D341Med (cell line): ENCODE measurements around the gene ZNF667.

ENCODE experiments used
- DNase-seq: peaks from one replicate; pipeline ENCODE4 v3.0.0; 2012; ENCODE audit warnings: low spot score

The ZNF667 gene

DNA sequence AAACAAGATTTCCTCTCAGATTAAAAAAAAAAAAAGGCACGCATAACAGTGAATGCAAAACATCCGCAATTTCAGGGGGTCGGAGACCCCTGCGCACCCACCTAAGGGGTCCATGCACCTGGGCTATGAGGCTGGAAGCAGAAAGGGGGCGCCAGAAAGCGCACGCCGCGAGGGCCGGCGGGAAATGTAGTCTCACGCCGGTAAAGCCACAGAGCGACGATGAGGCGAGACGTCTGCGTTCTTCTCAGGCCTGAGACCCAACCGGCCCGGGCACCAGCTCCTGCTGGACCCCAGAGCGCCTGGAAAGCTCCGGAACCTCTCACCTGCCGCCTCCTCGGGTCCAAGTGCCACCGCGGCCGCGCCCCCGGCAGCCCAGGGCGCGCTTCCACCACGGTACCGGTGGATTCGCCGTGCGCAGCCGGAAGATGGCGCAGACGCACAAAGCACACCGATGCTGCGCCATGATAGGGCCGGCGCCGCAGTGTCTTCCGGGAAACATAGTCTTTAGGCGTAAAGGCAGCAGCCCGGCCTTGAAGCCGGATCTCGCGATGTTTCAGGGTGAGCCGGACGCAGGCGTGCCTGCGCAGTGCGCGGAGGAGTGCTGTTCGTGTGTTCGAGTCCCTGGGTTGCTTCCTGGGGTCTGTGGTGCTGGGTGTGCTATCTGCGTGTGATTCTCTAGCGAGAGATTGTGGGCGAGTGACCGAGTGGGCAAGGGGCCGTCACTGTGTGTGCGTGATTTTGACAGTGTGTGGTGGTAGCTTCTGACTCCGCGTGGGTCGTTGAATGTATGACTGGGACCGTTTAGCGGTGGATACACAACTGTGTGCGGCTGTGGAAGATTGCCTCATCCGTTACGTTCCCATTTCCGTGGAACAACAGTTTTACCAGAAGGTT, 83.8 kb downstream of the ZNF667 start, which contains the start of gene ZNF582:
Gene ZNF582, minus strand, starts transcription at position 416 of the 894 bp plus-strand sequence. CDS start 1,782 bp downstream, outside the sequence.
- DNase-seq = peak; percentile 94
